GM19452 (cell line): ENCODE data around the gene ANAPC5.
"Not testable (repeated sequence)": the region's sequence is repeated elsewhere in the genome, so short reads cannot be mapped to it uniquely, and the experiment has no call there.

Experiments used
- ATAC-seq: cut with Tn5 transposase; IDR thresholded peaks from one replicate; pipeline ENCODE4 v1.9.1; 2021; ENCODE audit not compliant: unreplicated experiment

ANAPC5 gene, protein sequence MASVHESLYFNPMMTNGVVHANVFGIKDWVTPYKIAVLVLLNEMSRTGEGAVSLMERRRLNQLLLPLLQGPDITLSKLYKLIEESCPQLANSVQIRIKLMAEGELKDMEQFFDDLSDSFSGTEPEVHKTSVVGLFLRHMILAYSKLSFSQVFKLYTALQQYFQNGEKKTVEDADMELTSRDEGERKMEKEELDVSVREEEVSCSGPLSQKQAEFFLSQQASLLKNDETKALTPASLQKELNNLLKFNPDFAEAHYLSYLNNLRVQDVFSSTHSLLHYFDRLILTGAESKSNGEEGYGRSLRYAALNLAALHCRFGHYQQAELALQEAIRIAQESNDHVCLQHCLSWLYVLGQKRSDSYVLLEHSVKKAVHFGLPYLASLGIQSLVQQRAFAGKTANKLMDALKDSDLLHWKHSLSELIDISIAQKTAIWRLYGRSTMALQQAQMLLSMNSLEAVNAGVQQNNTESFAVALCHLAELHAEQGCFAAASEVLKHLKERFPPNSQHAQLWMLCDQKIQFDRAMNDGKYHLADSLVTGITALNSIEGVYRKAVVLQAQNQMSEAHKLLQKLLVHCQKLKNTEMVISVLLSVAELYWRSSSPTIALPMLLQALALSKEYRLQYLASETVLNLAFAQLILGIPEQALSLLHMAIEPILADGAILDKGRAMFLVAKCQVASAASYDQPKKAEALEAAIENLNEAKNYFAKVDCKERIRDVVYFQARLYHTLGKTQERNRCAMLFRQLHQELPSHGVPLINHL

DNA sequence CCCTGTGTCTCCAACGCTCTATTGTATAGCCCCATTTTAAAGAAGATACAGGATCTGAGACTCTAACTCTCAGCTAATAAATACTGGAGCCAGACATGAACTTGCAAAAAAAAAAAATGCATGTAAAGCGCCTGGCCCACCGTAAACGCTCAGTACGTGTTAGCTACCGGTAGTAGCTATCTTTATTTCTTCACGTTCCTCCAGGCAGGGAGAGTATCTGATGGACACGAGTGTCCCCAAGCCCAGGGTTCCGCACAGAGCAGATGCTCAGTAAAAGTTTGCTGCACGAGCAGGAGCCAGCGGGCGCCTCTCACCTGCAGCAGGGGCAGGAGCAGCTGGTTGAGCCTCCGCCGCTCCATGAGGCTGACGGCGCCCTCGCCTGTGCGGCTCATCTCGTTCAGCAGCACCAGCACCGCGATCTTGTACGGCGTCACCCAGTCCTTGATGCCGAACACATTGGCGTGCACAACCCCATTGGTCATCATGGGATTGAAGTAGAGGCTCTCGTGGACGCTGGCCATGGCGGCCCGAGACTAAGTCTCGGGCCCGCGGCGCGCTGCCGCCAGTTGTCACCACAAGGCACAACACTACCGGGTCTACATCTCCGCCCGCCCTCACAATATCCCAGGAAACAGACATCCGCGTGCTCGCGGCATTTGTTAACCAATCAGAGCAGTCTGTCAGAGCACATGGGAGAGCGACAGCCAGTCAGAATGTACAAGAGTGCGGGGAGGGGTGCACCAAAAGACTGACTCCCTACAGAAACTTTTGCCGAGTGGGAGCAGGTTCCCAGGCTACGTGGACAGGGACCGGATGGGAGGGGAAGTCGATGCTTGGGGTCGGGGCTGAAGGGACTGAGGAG lies at the start of gene ANAPC5:
Gene ANAPC5 (minus strand): TSS at position 592 of the 862 bp plus-strand sequence. CDS start 71 bp downstream, at position 521.
- peak; percentile 97 for ATAC-seq

DNA sequence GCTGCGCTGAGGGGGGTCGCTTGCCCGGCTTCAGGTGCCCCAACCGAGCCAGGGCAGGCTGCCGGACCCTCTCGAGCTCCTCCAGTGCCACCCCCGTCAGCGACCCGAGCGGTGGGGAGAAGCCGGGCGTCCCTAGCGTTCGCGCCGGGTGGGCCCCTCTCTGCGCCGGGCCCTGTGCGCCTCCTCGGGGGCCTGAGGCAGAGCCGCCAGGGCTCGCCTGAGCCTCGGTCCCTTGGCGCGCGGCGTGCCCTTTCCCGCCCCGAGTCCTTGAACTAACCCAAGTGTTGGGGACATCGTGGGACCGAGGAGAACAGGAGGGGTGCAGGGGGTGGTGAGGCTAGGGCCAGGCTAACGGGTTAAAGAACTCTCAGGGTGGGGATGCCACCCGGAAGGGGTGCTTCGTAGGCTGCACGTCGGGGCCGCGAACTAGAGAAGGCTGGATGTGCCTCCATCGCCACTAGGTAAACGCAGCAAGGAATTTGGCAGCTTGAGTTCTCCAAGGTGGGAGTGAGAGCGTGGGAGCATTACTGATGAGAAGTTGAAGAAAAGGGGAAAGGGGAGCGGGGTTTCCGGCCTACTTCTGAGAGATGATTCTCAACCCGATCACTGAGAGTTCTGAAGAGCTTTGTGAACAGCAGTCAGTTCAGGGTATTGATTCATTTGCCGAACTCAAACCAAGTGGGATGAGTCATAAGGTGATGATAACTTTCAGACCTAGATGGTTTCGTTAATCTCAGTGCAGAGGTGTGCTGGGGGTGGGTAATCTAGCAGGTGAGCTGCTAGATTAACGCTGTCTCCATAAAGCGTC lies 48.3 kb upstream of the ANAPC5 start:
- peak; percentile 55 for ATAC-seq

DNA sequence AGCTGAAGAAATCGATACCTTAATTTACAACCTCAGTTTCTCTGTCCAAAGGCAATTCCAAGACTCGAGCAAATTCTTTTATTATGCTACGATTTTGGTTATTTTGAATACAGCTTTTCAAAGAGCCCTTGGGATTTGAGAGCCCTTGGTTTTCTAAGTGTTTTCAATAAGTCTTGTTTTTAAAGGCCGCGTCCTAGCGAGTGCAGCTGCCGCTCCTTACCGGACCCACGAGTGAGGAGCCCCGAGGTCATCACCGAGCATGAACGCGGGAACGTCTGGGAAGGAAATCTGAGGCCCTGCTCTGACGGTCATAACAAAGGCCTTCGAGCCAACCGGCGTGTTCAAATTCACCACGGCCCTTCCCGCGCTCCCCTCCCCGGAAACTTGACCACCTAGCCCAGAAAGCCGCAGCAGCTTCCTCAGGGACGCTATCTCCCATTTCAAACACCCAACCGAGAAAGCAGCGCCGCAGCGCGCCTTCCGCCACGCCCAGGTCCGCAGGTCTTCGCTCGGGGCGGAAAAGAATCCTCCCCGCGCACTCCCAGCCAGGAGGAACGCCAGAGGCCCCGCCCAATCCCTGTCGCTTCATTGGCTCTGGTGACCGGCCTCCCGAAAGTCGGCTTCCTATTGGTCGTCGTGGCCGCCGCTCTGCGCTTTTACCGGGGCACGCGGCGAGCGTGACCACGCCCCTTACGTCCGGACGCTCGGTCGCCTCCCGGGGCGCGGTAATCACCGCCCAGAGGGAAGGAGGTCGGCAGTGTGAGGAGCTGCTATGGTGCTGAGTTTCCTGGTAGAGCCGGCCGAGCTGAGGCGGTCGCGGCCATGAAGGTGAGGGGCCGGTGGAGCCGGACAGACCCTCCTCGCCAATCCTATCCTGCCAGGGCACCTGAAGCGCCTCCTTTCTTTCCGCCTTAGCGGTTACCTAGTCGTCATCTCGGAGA lies 47.5 kb upstream of the ANAPC5 start, which contains the start of gene RNF34:
Gene RNF34 (plus strand): TSS at position 728 of the 941 bp plus-strand sequence. CDS start 95 bp downstream, at position 823.
- ATAC-seq, result peak; percentile 94

DNA sequence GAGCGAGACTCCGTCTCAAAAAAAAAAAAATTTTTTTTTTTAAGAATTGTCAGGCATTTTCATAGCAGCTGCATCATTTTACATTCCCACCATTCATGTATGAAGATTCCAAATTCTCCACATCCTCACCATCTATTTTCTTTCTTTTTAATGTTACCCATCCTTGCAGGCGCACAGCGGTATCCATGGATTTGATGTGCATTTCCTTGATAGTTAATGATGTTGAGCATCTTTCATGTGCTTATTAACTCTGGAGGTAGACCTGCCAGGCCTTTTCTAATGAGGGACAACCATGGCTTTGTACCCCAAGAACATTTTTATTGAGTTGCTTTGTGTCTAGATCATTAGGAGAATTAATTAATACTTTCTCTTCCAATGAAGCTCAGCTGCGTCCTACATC lies 46.1 kb upstream of the ANAPC5 start:
- no peak for ATAC-seq

DNA sequence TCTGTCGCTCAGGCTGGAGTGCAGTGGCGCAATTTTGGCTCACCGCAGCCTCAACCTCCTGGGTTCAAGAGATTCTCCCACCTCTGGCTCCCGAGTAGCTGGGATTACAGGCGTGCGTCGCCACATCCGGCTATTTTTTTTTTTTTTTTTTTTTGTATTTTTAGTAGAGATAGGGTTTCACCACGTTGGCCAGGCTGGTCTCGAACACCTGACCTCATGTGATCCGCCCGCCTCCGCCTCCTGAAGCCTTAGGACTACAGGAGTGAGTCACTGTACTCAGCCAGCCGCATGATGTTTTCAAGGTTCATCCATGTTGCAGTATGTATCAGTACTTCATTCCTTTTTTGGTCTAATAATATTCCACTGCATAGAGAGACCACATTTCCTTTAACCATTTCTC lies 45.3 kb upstream of the ANAPC5 start:
- ATAC-seq, result no peak

DNA sequence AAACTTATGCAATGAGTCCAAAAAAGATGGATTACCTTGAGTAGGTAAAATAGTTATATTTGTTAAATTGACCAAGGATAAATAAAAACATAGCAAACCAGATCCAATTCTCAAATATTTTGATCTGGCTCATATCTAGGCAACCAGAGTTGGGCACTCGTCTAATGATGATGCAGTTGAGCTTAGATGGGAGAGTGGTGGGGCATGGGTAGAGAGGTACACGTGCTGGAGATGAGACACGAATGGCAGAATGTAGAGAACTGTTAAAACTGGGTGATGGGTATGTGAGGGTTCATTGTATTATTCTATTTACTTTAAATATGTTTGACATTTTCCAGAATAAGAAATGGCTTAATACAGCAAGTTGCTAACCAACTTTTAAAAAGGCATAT lies 40.1 kb upstream of the ANAPC5 start:
- no peak for ATAC-seq

DNA sequence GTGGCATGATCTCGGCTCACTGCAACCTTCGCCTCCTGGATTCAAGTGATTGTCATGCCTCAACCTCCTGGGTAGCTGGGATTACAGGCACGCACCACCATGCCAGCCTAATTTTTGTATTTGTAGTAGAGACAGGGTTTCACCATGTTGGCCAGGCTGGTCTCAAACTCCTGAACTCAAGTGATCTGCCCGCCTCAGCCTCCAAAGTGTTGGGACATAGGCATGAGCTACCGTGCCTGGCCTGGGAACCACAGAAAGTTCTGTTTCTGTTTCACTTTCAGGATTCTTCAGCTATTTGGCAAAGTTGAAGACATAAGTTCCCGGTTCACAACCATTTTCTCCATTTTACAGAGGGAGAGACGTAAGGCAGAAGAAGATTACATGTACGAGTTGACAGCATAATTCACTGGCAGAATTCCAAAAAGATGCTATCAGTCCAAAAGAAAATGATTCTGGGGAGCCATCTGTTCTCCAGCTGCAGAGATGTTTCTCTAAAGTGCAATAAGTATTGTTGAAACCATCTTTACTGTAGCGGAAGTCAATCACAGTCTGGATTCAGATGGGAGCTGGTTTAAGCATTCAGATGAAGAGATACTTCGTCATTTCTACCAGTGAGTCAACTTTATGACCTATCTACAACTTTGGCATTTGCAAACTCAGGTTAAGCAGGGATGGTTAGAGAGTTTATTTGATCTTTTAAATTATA lies 39.6 kb upstream of the ANAPC5 start:
- no peak for ATAC-seq

DNA sequence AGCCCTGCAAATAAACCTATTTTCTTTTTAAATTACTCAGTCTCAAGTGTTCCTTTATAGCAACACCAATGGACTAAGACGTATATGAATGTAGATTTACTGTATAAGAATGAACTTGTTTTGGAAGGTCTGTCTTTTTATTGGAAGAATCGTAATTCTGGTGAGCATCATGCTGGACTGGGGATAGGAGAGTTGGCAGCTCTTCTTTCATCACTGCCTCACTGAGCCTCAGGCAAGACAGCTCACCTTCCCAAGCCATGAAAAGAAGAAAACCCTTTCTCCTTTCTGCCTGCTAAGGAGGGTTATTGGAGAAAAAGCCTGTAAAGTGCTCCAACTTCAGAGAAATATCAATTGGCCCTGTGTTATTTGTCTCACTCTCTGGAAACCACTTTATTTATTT lies 38.6 kb upstream of the ANAPC5 start:
- ATAC-seq, result no peak

DNA sequence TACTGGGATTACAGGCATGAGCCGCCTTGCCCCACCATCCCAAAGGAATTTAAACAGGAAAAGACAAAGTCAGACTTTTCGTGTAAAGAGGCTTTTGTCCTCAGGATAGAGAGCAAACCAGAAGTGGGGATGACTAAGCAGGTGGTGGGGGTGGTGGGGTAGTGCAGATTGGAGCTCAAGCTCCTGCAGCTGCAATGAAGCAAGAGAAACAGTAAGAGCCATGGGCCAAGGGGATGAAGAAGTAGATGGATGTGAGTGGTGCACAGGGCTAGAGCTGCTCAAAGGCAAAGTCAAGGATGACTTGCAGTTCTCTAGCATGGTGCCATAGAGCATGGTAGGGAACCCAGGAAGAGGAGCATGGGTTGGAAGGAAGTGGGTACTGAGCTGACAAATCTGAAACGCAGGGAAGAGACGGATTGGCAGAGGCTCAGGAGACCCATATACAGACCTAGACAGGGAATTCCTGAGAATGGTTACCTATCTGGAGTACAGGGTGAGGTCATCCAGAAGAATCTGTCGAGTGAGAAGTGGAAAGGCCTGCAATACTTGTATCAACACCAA lies 36.3 kb upstream of the ANAPC5 start:
- ATAC-seq, result no peak

DNA sequence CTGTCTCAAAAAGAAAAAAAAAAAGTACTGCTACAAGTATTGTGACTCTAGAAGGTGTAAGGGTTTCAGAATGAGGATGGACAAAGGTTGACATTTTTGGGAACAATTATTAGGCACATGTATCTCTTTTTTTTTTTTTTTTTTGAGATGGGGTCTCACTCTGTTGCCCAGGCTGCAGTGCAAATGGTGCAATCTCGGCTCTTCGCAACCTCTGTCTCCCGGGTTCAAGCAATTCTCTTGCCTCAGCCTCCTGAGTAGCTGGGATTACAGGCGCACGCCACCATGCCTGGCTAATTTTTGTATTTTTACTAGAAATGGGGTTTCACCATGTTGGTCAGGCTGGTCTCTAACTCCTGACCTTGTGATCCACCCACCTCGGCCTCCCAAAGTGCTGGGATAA lies 32.7 kb upstream of the ANAPC5 start:
- not testable (repeated sequence) for ATAC-seq

DNA sequence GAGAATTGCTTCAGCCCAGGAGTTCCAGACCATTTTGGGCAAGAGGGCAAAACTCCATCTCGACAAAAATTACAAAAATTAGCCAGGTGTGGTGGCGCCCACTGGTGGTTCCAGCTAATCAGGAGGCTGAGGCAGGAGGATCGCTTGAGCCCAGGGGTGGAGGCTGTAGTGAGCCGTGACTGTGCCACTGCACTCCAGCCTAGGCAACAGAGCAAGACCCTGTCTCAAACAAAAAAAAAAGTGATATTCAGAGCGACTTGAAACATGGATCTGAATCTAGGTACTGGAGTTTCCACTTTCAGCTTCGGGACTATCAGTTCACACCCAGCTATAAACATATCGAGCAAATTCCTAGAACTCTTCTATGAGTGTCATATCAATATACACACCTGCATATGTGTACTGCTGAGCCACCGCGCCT lies 31.4 kb upstream of the ANAPC5 start:
- no peak for ATAC-seq

DNA sequence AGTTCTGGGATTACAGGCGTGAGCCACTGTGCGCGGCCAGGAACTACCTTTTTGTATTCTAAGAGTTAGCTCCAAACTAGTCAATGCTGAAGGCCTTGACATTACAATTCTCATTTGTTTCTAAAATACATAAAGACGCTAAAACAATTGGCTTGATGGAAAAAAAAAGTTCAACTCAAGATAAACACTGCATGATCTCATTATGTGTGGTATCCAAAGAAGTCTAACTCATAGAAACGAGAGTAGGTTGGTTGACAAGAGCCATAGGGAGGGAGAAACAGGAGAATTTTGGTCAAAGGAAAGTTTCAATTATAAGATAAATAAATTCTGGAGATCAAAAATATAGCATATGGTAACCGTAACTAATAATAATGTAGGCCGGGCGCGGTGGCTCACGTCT lies 27.7 kb upstream of the ANAPC5 start:
- no peak for ATAC-seq

DNA sequence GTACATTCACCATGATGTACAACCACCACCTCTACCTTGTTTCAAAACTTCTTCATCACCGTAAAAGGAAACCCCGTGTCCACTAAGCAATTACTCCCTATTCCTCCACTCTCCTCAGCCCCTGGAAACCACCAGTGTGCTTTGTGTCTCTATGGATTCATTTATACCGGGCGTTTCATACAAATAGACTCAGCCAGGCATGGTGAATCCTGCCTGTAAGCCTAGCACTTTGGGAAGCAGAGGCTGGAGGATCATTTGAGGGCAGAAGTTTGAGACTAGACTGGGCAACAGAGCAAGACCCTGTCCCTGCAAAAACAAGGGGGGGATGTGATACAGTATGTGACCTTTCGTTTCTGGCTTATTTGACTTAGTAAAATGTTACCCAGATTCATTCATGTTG lies 26.5 kb upstream of the ANAPC5 start:
- no peak for ATAC-seq

DNA sequence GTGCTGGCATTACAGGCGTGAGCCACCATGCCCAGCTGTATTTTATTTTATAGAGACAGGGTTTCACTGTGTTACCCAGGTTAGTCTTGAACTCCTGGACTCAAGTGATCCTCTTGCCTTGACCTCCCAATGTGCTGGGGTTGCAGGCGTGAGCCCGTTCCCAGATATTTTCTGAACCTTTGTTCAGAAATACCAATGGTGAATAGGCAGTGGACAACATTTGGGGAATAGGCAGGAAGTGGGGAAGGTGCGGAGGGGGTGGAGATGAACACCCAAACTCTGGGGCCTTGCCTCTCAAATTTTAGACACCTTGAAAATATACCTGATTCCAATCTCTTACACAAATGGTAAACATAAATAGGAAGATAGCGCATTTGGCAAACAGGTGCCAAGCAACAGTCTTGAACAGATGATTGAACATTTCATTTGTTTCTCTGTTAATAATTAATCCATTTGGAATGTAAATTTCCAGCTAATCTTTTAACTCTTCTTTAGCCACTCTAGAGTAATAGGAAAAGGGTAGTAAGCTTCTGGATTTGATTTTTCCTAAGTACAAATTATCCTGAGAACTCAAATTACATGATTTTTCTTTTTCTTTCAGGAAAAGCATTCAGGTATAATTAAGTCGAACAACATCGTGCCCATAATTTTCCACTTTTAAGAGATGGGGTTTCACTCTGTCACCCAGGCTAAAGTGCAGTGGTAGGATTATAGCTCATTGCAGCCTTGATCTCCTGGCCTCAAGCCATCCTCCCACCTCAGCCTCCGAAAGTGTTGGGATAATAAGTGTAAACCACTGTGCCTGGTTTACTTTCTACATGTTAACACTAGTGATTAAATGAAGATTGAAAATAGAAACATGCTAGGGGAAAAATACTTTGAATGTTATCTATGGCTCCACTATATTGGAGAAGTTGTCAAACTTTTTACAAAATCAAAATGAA lies 24.8 kb upstream of the ANAPC5 start:
- no peak for ATAC-seq

DNA sequence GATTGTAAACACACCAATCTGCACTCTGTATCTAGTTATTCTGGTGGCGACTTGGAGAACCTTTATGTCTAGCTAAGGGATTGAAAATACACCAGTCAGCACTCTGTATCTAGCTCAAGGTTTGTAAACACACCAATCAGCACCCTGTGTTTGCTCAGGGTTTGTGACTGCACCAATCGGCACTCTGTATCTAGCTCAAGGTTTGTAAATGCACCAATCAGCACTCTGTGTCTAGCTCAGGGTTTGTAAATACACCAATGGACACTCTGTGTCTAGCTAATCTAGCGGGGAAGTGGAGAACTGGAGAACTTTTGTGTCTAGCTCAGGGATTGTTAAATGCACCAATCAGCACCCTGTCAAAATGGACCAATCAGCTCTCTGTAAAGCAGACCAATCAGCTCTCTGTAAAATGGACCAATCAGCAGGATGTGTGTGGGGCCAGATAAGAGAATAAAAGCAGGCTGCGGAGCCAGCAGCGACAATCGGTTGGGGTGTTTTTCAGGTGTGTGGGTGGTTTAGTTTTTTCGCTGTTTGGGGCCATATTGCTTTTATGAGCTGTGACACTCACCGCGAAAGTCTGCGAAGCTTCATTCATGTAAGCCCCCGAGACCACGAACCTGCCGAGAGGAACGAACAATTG lies 22.9 kb upstream of the ANAPC5 start:
- not testable (repeated sequence) for ATAC-seq

DNA sequence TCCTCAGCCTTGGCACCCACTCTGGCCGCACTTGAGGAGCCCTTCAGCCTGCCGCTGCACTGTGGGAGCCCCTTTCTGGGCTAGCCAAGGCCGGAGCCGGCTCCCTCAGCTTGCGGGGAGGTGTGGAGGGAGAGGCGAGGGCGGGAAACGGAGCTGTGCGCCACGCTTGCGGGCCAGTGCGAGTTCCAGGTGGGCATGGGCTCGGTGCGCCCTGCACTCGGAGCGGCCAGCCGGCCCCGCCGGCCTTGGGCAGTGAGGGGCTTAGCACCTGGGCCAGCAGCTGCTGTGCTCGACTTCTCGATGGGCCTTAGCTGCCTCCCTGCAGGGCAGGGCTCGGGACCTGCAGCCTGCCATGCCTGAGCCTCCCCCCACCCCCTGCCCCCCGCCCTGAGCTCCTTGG lies 22.1 kb upstream of the ANAPC5 start:
- ATAC-seq, result not testable (repeated sequence)

DNA sequence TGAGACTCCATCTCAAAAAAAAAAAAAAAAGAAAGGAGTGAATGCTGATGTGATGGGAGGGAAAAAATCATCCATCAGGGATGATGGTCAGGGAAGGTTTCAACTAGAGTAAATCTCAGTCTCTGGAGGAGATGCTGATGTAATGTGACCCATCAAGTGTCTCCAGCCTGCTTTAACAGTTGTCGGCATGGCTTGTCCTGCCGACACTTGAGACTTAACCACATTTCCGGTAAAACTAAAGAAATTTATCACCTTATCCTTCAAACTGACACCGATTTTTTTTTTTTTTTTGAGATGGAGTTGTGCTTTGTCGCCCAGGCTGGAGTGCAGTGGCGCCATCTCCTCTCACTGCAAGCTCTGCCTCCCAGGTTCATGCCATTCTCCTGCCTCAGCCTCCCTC lies 21.5 kb upstream of the ANAPC5 start:
- no peak for ATAC-seq
